ENCODE data around the gene DHX36. TPM values are rescaled to one million over a fixed set of nuclear protein-coding genes. Genes with fewer than 3 reads are reported as not detected.

Gene DHX36
- total and polyA plus RNA-seq, 3 donors from 2014 or later, result 85.5 to 138 (median 97.9) TPM

- Histone ChIP-seq H3K36me3 (ENCODE audit: low read depth, missing control alignments) (no peaks in the 10 kb centered on the region), H3K27ac (no peak overlapping the region), H3K4me1 (no peaks in the 10 kb centered on the region), H3K9me3 (no peaks in the 10 kb centered on the region), H3K4me3 (no peak overlapping the region), H3K27me3 (no peaks in the 10 kb centered on the region)
- intact Hi-C loops (cut with DNase I; ENCODE audit: low total_unique reads), result no loop called here
- DNase-seq, result no peak
- TF ChIP-seq, protein P1, sequence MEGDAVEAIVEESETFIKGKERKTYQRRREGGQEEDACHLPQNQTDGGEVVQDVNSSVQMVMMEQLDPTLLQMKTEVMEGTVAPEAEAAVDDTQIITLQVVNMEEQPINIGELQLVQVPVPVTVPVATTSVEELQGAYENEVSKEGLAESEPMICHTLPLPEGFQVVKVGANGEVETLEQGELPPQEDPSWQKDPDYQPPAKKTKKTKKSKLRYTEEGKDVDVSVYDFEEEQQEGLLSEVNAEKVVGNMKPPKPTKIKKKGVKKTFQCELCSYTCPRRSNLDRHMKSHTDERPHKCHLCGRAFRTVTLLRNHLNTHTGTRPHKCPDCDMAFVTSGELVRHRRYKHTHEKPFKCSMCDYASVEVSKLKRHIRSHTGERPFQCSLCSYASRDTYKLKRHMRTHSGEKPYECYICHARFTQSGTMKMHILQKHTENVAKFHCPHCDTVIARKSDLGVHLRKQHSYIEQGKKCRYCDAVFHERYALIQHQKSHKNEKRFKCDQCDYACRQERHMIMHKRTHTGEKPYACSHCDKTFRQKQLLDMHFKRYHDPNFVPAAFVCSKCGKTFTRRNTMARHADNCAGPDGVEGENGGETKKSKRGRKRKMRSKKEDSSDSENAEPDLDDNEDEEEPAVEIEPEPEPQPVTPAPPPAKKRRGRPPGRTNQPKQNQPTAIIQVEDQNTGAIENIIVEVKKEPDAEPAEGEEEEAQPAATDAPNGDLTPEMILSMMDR (IDR thresholded peaks at IDR 0.05), result no peak
- no peak for TF ChIP-seq POLR2A (IDR thresholded peaks at IDR 0.05)
- 75 to 76% methylated on average over 3 of the region's 3 CpGs for WGBS, 2 donors
Measured at GRCh38 chr3:154236331-154236730, 88.0 kb downstream of the DHX36 start.

GRCh38 chr3:154235330-154235729, 89.0 kb downstream of the DHX36 start:
- H3K4me3 ChIP-seq, result no peak overlapping the region
- no peaks in the 10 kb centered on the region for H3K9me3 ChIP-seq
- intact Hi-C loops (cut with DNase I; ENCODE audit: low total_unique reads), result no loop called here
- H3K36me3 ChIP-seq (ENCODE audit: low read depth, missing control alignments), result no peaks in the 10 kb centered on the region
- H3K27ac ChIP-seq, result no peak overlapping the region
- TF ChIP-seq, protein P1 (IDR thresholded peaks at IDR 0.05), result no peak
- no peak for TF ChIP-seq POLR2A (IDR thresholded peaks at IDR 0.05)
- no peaks in the 10 kb centered on the region for H3K4me1 ChIP-seq
- 91 to 97% methylated on average over 1 of the region's 1 CpG for WGBS, 2 donors
- H3K27me3 ChIP-seq, result no peaks in the 10 kb centered on the region
- no peak for DNase-seq

- H3K27ac ChIP-seq, result no peak overlapping the region
- no peaks in the 10 kb centered on the region for H3K4me1 ChIP-seq
- intact Hi-C loops (cut with DNase I; ENCODE audit: low total_unique reads), result no loop called here
- WGBS, 2 donors, result 70 to 73% methylated on average over 2 of the region's 2 CpGs
- no peak overlapping the region for H3K4me3 ChIP-seq
- TF ChIP-seq, protein P1 (IDR thresholded peaks at IDR 0.05), result no peak
- TF ChIP-seq POLR2A (IDR thresholded peaks at IDR 0.05), result no peak
- H3K9me3 ChIP-seq, result no peaks in the 10 kb centered on the region
- H3K36me3 ChIP-seq (ENCODE audit: low read depth, missing control alignments), result no peaks in the 10 kb centered on the region
- no peak for DNase-seq
- no peaks in the 10 kb centered on the region for H3K27me3 ChIP-seq
Measured at GRCh38 chr3:154229217-154229590, 95.1 kb downstream of the DHX36 start.

DNA sequence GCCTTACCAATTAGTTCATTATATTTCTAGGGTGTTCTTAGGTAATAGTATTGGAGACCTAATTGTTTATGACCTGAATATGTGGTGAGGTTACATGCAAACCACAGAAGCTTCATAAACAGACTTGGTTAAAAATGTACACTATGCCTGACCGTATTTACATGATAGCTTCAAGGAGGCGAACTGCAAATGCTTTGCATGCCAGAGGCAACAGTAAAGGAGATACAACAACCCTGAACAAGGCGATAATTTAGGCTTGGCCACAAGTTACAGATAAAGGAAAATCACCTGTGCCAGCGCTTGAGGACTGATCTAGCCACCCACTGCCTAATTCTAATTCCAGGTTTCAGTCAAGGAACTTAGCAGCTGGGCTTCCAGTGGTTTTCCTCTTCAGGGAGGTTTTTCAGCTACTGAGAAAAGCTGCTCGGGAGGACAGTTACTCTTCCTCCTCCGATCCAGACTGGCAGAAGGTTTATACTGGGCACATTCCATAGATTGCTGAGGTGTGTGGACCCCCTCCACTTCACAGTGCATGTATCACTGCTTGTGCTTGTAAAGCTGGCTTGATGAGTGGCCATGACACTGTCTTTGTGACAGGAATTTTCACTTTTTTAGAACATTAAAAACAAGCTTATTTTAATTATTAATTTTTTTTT, 95.6 kb downstream of the DHX36 start:
- DNase-seq, result no peak
- no peaks in the 10 kb centered on the region for H3K27me3 ChIP-seq
- no peaks in the 10 kb centered on the region for H3K4me1 ChIP-seq
- no peaks in the 10 kb centered on the region for H3K9me3 ChIP-seq
- H3K4me3 ChIP-seq, result no peak overlapping the region
- H3K36me3 ChIP-seq (ENCODE audit: low read depth, missing control alignments), result no peaks in the 10 kb centered on the region
- 74 to 86% methylated on average over 6 of the region's 6 CpGs for WGBS, 2 donors
- intact Hi-C loops (cut with DNase I; ENCODE audit: low total_unique reads), result no loop called here
- no peak for TF ChIP-seq POLR2A (IDR thresholded peaks at IDR 0.05)
- TF ChIP-seq, protein P1 (IDR thresholded peaks at IDR 0.05), result no peak
- H3K27ac ChIP-seq, result no peak overlapping the region

DNA sequence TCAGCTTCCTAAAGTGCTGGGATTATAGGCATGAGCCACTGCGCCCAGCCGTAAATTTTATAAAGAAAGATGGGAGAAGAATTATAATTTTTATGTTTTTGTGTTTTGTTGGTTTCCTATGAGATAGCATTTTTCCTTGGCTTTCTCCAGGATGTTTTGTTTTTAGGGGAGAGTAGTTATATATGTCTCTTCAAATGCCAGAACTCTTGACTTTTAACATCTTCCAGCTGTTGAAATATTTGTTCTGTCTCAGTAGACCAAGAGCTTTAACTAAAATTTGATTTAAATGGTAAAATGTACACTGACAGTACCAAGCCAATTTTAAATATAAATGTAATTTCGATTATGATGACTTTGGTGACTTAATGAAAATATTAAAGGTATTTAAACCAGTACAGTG, 96.8 kb downstream of the DHX36 start:
- intact Hi-C loops (cut with DNase I; ENCODE audit: low total_unique reads), result no loop called here
- no peak overlapping the region for H3K4me3 ChIP-seq
- TF ChIP-seq POLR2A (IDR thresholded peaks at IDR 0.05), result no peak
- TF ChIP-seq, protein P1 (IDR thresholded peaks at IDR 0.05), result no peak
- no peaks in the 10 kb centered on the region for H3K4me1 ChIP-seq
- H3K27me3 ChIP-seq, result no peaks in the 10 kb centered on the region
- 93 to 94% methylated on average over 3 of the region's 3 CpGs for WGBS, 2 donors
- no peaks in the 10 kb centered on the region for H3K36me3 ChIP-seq (ENCODE audit: low read depth, missing control alignments)
- no peak overlapping the region for H3K27ac ChIP-seq
- no peak for DNase-seq
- no peaks in the 10 kb centered on the region for H3K9me3 ChIP-seq
